ENCODE results near the gene MTHFD2. TPM values are rescaled to one million over a fixed set of nuclear protein-coding genes. Genes with fewer than 3 reads are reported as not detected.

MTHFD2 gene
- total and polyA plus RNA-seq, 4 donors = 55.7 to 180 (median 127) TPM

GRCh38 chr2:74246496-74247195 lies 48.2 kb downstream of the MTHFD2 start:
- Histone ChIP-seq H3K27me3 (ENCODE audit: control insufficient read depth in 1 of 2, insufficient read depth in 2 of 2, low read length in 1 of 2) (no peaks in the 10 kb centered on the region), H3K4me3 (ENCODE audit: low read length in 2 of 2) (no peak overlapping the region), H3K27ac (ENCODE audit: low read depth in 1 of 2, low read length in 2 of 2) (no peak overlapping the region), H3K9me3 (ENCODE audit: control insufficient read depth, low read length) (no peaks in the 10 kb centered on the region), H3K4me1 (ENCODE audit: control insufficient read depth in 1 of 2, insufficient read depth in 2 of 2, low read length in 2 of 2) (no peaks in the 10 kb centered on the region), H3K36me3 (ENCODE audit: control insufficient read depth in 1 of 2, insufficient read depth in 2 of 2, low read length in 1 of 2) (no peaks in the 10 kb centered on the region)
- ATAC-seq (ENCODE audit: low FRiP score) (no peak), DNase-seq (no peak)
- whole genome bisulfite sequencing, 2 donors = 96 to 97% methylated on average over 14 of the region's 14 CpGs
- intact Hi-C loops (cut with DNase I) = no loop called here

GRCh38 chr2:74249406-74250122 lies 51.1 kb downstream of the MTHFD2 start:
- Histone ChIP-seq H3K4me3 (ENCODE audit: low read length in 2 of 2) (no peak overlapping the region), H3K27me3 (ENCODE audit: control insufficient read depth in 1 of 2, insufficient read depth in 2 of 2, low read length in 1 of 2) (no peaks in the 10 kb centered on the region), H3K27ac (ENCODE audit: low read depth in 1 of 2, low read length in 2 of 2) (no peak overlapping the region), H3K9me3 (ENCODE audit: control insufficient read depth, low read length) (no peaks in the 10 kb centered on the region), H3K36me3 (ENCODE audit: control insufficient read depth in 1 of 2, insufficient read depth in 2 of 2, low read length in 1 of 2) (no peaks in the 10 kb centered on the region), H3K4me1 (ENCODE audit: control insufficient read depth in 1 of 2, insufficient read depth in 2 of 2, low read length in 2 of 2) (peaks cover 0 to 6% of the 10 kb centered on the region in 2 donors)
- 79 to 82% methylated on average over 6 of the region's 6 CpGs for WGBS, 2 donors
- intact Hi-C loops (cut with DNase I) = loop anchor here (5.0 to 10.0 kb wide), 3 partner anchors 52 to 85 kb away; partner anchors contain the start of gene MTHFD2 (in 1 of the 2)
- ATAC-seq (ENCODE audit: low FRiP score) (no peak), DNase-seq (no peak)

GRCh38 chr2:74250189-74250631 lies 51.8 kb downstream of the MTHFD2 start:
- Histone ChIP-seq H3K27me3 (ENCODE audit: control insufficient read depth in 1 of 2, insufficient read depth in 2 of 2, low read length in 1 of 2) (no peaks in the 10 kb centered on the region), H3K4me1 (ENCODE audit: control insufficient read depth in 1 of 2, insufficient read depth in 2 of 2, low read length in 2 of 2) (peaks cover 0 to 6% of the 10 kb centered on the region in 2 donors), H3K27ac (ENCODE audit: low read depth in 1 of 2, low read length in 2 of 2) (no peak overlapping the region), H3K9me3 (ENCODE audit: control insufficient read depth, low read length) (no peaks in the 10 kb centered on the region), H3K4me3 (ENCODE audit: low read length in 2 of 2) (no peak overlapping the region), H3K36me3 (ENCODE audit: control insufficient read depth in 1 of 2, insufficient read depth in 2 of 2, low read length in 1 of 2) (no peaks in the 10 kb centered on the region)
- 36 to 38% methylated on average over 10 of the region's 10 CpGs for WGBS, 2 donors
- DNase-seq (no peak), ATAC-seq (ENCODE audit: low FRiP score) (peak; percentile 30)
- intact Hi-C loops (cut with DNase I) = loop anchor here (5.0 to 10.0 kb wide), 3 partner anchors 53 to 85 kb away; partner anchors contain the start of gene MTHFD2 (in 1 of the 2)

- H3K9me3 ChIP-seq (ENCODE audit: control insufficient read depth, low read length) = no peaks in the 10 kb centered on the region
- 91 to 94% methylated on average over 10 of the region's 10 CpGs for whole genome bisulfite sequencing, 2 donors
- no peaks in the 10 kb centered on the region for H3K27me3 ChIP-seq (ENCODE audit: control insufficient read depth in 1 of 2, insufficient read depth in 2 of 2, low read length in 1 of 2)
- intact Hi-C loops (cut with DNase I) = loop anchor here (5.0 to 10.0 kb wide), 3 partner anchors 55 to 83 kb away; partner anchors contain the start of gene MTHFD2 (in 1 of the 2)
- peaks cover 0 to 6% of the 10 kb centered on the region in 2 donors for H3K4me1 ChIP-seq (ENCODE audit: control insufficient read depth in 1 of 2, insufficient read depth in 2 of 2, low read length in 2 of 2)
- H3K36me3 ChIP-seq (ENCODE audit: control insufficient read depth in 1 of 2, insufficient read depth in 2 of 2, low read length in 1 of 2) = no peaks in the 10 kb centered on the region
- no peak overlapping the region for H3K27ac ChIP-seq (ENCODE audit: low read depth in 1 of 2, low read length in 2 of 2)
- ATAC-seq (ENCODE audit: low FRiP score) = no peak
- H3K4me3 ChIP-seq (ENCODE audit: low read length in 2 of 2) = no peak overlapping the region
- DNase-seq = no peak
Measured at GRCh38 chr2:74252036-74252435, 53.6 kb downstream of the MTHFD2 start.

GRCh38 chr2:74252862-74253261 lies 54.4 kb downstream of the MTHFD2 start:
- ATAC-seq (ENCODE audit: low FRiP score) = no peak
- intact Hi-C loops (cut with DNase I) = loop anchor here (5.0 to 10.0 kb wide), 3 partner anchors 56 to 82 kb away; partner anchors contain the start of gene MTHFD2 (in 1 of the 2)
- Histone ChIP-seq H3K4me3 (ENCODE audit: low read length in 2 of 2) (no peak overlapping the region), H3K4me1 (ENCODE audit: control insufficient read depth in 1 of 2, insufficient read depth in 2 of 2, low read length in 2 of 2) (peaks cover 0 to 6% of the 10 kb centered on the region in 2 donors), H3K36me3 (ENCODE audit: control insufficient read depth in 1 of 2, insufficient read depth in 2 of 2, low read length in 1 of 2) (no peaks in the 10 kb centered on the region), H3K27ac (ENCODE audit: low read depth in 1 of 2, low read length in 2 of 2) (no peak overlapping the region), H3K9me3 (ENCODE audit: control insufficient read depth, low read length) (no peaks in the 10 kb centered on the region), H3K27me3 (ENCODE audit: control insufficient read depth in 1 of 2, insufficient read depth in 2 of 2, low read length in 1 of 2) (no peaks in the 10 kb centered on the region)
- DNase-seq = no peak
- WGBS, 2 donors = 85 to 89% methylated on average over 9 of the region's 9 CpGs

GRCh38 chr2:74253306-74253970 lies 55.0 kb downstream of the MTHFD2 start:
- H3K4me1 ChIP-seq (ENCODE audit: control insufficient read depth in 1 of 2, insufficient read depth in 2 of 2, low read length in 2 of 2) = peaks cover 0 to 6% of the 10 kb centered on the region in 2 donors
- no peaks in the 10 kb centered on the region for H3K9me3 ChIP-seq (ENCODE audit: control insufficient read depth, low read length)
- ATAC-seq (ENCODE audit: low FRiP score) (no peak), DNase-seq (no peak)
- H3K4me3 ChIP-seq (ENCODE audit: low read length in 2 of 2) = no peak overlapping the region
- H3K36me3 ChIP-seq (ENCODE audit: control insufficient read depth in 1 of 2, insufficient read depth in 2 of 2, low read length in 1 of 2) = no peaks in the 10 kb centered on the region
- H3K27ac ChIP-seq (ENCODE audit: low read depth in 1 of 2, low read length in 2 of 2) = no peak overlapping the region
- intact Hi-C loops (cut with DNase I) = loop anchor here (5.0 to 10.0 kb wide), 3 partner anchors 56 to 81 kb away; partner anchors contain the start of gene MTHFD2 (in 1 of the 2)
- H3K27me3 ChIP-seq (ENCODE audit: control insufficient read depth in 1 of 2, insufficient read depth in 2 of 2, low read length in 1 of 2) = no peaks in the 10 kb centered on the region
- WGBS, 2 donors = 29 to 30% methylated on average over 7 of the region's 7 CpGs

GRCh38 chr2:74253971-74254310 lies 55.5 kb downstream of the MTHFD2 start:
- WGBS, 2 donors = 0 to 7% methylated on average over 4 of the region's 4 CpGs
- Histone ChIP-seq H3K4me1 (ENCODE audit: control insufficient read depth in 1 of 2, insufficient read depth in 2 of 2, low read length in 2 of 2) (peaks cover 0 to 6% of the 10 kb centered on the region in 2 donors), H3K27me3 (ENCODE audit: control insufficient read depth in 1 of 2, insufficient read depth in 2 of 2, low read length in 1 of 2) (no peaks in the 10 kb centered on the region), H3K36me3 (ENCODE audit: control insufficient read depth in 1 of 2, insufficient read depth in 2 of 2, low read length in 1 of 2) (no peaks in the 10 kb centered on the region), H3K27ac (ENCODE audit: low read depth in 1 of 2, low read length in 2 of 2) (no peak overlapping the region), H3K9me3 (ENCODE audit: control insufficient read depth, low read length) (no peaks in the 10 kb centered on the region), H3K4me3 (ENCODE audit: low read length in 2 of 2) (no peak overlapping the region)
- ATAC-seq (ENCODE audit: low FRiP score) = peak; percentile 53
- DNase-seq = no peak
- intact Hi-C loops (cut with DNase I) = loop anchor here (5.0 to 10.0 kb wide), 3 partner anchors 57 to 81 kb away; partner anchors contain the start of gene MTHFD2 (in 1 of the 2)

GRCh38 chr2:74255660-74256213 lies 57.3 kb downstream of the MTHFD2 start:
- Histone ChIP-seq H3K4me3 (ENCODE audit: low read length in 2 of 2) (no peak overlapping the region), H3K27ac (ENCODE audit: low read depth in 1 of 2, low read length in 2 of 2) (no peak overlapping the region), H3K27me3 (ENCODE audit: control insufficient read depth in 1 of 2, insufficient read depth in 2 of 2, low read length in 1 of 2) (no peaks in the 10 kb centered on the region), H3K9me3 (ENCODE audit: control insufficient read depth, low read length) (no peaks in the 10 kb centered on the region), H3K4me1 (ENCODE audit: control insufficient read depth in 1 of 2, insufficient read depth in 2 of 2, low read length in 2 of 2) (peaks cover 0 to 6% of the 10 kb centered on the region in 2 donors), H3K36me3 (ENCODE audit: control insufficient read depth in 1 of 2, insufficient read depth in 2 of 2, low read length in 1 of 2) (no peaks in the 10 kb centered on the region)
- ATAC-seq (ENCODE audit: low FRiP score) = no peak
- intact Hi-C loops (cut with DNase I) = loop anchor here in 1 of 2 donors (10.0 kb wide), 1 partner anchor 79 kb away; no protein-coding TSS in a partner anchor
- 90 to 92% methylated on average over 18 of the region's 18 CpGs for WGBS, 2 donors
- DNase-seq = no peak
